H1 (cell line): Measurements from ENCODE around the gene GGN. TPM values are rescaled to one million over a fixed set of nuclear protein-coding genes. Genes with fewer than 3 reads are reported as not detected.

Experiments
- CTCF ChIA-PET: fragments of 300-600 bp; sonication (Branson Sonifier 250); formaldehyde crosslinking; loops from one replicate; lab custom pipeline; 2021; ENCODE audit not compliant: partially characterized antibody; lab: Charles Lee
- POLR2A ChIA-PET: fragments of 300-600 bp; sonication (Branson Sonifier 250); formaldehyde crosslinking; loops from one replicate; lab custom pipeline; 2021; ENCODE audit warnings: inconsistent platforms; ENCODE audit not compliant: partially characterized antibody; lab: Charles Lee
- DNase-seq, 2 experiments: peaks; one replicate each; pipeline versions ENCODE4 v3.0.0 to v3.0.0-alpha.2; 2010 to 2022; ENCODE audit warnings: low spot score in 2 of 2, low read depth in 1 of 2, mixed read lengths in 1 of 2
- FAIRE-seq: peaks from 2 replicates; lab custom pipeline; 2011; peaks lifted over from hg19 to GRCh38; lab: Jason Lieb, UNC
- H2AFZ ChIP-seq: 2 replicates; pipeline ENCODE4 v1.8.1; 2012; ENCODE audit warnings: low read length, inconsistent platforms
- H2AK5ac ChIP-seq: 2 replicates; pipeline ENCODE4 v1.6.1; 2013; ENCODE audit warnings: low read depth, low read length
- H2BK120ac ChIP-seq: replicated peaks from 2 replicates; pipeline ENCODE3; 2013; ENCODE audit warnings: low read depth, low read length, inconsistent platforms
- H2BK12ac ChIP-seq: 2 replicates; pipeline ENCODE4 v1.6.1; 2013; ENCODE audit warnings: low read depth, low read length
- H2BK15ac ChIP-seq: 2 replicates; pipeline ENCODE4 v1.6.1; 2013; ENCODE audit warnings: low read length
- H2BK20ac ChIP-seq: 2 replicates; pipeline ENCODE4 v1.6.1; 2013; ENCODE audit warnings: low read length
- H2BK5ac ChIP-seq: 2 replicates; pipeline ENCODE4 v1.6.1; 2013; ENCODE audit warnings: low read depth, low read length
- H3K14ac ChIP-seq: 2 replicates; pipeline ENCODE4 v1.6.1; 2013; ENCODE audit warnings: inconsistent platforms; ENCODE audit not compliant: insufficient read length
- H3K18ac ChIP-seq: 2 replicates; pipeline ENCODE4 v1.6.1; 2013; ENCODE audit warnings: low read length; ENCODE audit errors: extremely low read depth
- H3K23ac ChIP-seq: 2 replicates; pipeline ENCODE4 v1.6.1; 2013; ENCODE audit warnings: inconsistent platforms; ENCODE audit not compliant: insufficient read length
- H3K23me2 ChIP-seq: 2 replicates; pipeline ENCODE4 v1.6.1; 2013; ENCODE audit warnings: low read depth, low read length
- H3K27ac ChIP-seq: 2 replicates; pipeline ENCODE4 v1.6.1; 2011; ENCODE audit warnings: low read depth, low read length, inconsistent platforms
- H3K27me3 ChIP-seq, 4 experiments: replicated peaks in 1 of 4; 1 replicate in 1 of 4; 2 replicates in 3 of 4; pipeline versions ENCODE4 v1.6.1 to v1.8.1; 2011 to 2013; ENCODE audit warnings: low read length in 3 of 4, mild to moderate bottlenecking in 3 of 4, inconsistent platforms in 2 of 4, mixed read lengths in 2 of 4, moderate library complexity in 1 of 4; ENCODE audit not compliant: control insufficient read depth in 3 of 4, insufficient read depth in 3 of 4; ENCODE audit errors: extremely low read depth in 1 of 4
- H3K36me3 ChIP-seq, 4 experiments: 2 replicates each; pipeline versions ENCODE4 v1.6.1 to v1.8.1; 2011 to 2013; ENCODE audit warnings: mild to moderate bottlenecking in 4 of 4, low read length in 3 of 4, moderate library complexity in 2 of 4, control low read depth in 1 of 4, inconsistent platforms in 1 of 4; ENCODE audit not compliant: insufficient read depth in 4 of 4, control insufficient read depth in 2 of 4
- H3K4ac ChIP-seq: replicated peaks from 2 replicates; pipeline ENCODE3; 2013; ENCODE audit warnings: low read length, low read depth, mixed read lengths, inconsistent platforms; ENCODE audit not compliant: insufficient read length
- H3K4me1 ChIP-seq, 4 experiments: replicated peaks in 1 of 4; 1 replicate in 1 of 4; 2 replicates in 3 of 4; pipeline versions ENCODE4 v1.6.1 to v1.8.1; 2011 to 2013; ENCODE audit warnings: low read length in 3 of 4, inconsistent platforms in 2 of 4, mixed read lengths in 1 of 4; ENCODE audit not compliant: insufficient read depth in 4 of 4, control insufficient read depth in 3 of 4
- H3K4me2 ChIP-seq, 2 experiments: 2 replicates each; pipeline versions ENCODE4 v1.6.1 to v1.8.1; 2011 to 2013; ENCODE audit warnings: low read depth in 2 of 2, low read length in 2 of 2, control low read depth in 1 of 2, inconsistent platforms in 1 of 2, mild to moderate bottlenecking in 1 of 2; ENCODE audit not compliant: insufficient read depth in 1 of 2
- H3K4me3 ChIP-seq, 4 experiments: fragments of 200-600, 300-600 bp in 1 of 4; sonication (generic), shearing (Covaris generic), sonication (Bioruptor Twin) in 1 of 4; 2 replicates each; pipeline versions ENCODE4 v1.5.1 to v1.8.1; 2011 to 2016; ENCODE audit warnings: low read length in 4 of 4, low read depth in 3 of 4, control low read depth in 2 of 4, inconsistent platforms in 2 of 4, mild to moderate bottlenecking in 2 of 4, mixed read lengths in 1 of 4, moderate library complexity in 1 of 4; ENCODE audit not compliant: insufficient read depth in 2 of 4; ENCODE audit errors: extremely low read depth in 1 of 4
- H3K56ac ChIP-seq: replicated peaks from 2 replicates; pipeline ENCODE3; 2013; ENCODE audit warnings: low read depth, mild to moderate bottlenecking, mixed read lengths, low read length, inconsistent platforms; ENCODE audit not compliant: insufficient read length
- H3K79me1 ChIP-seq: 2 replicates; pipeline ENCODE4 v1.6.1; 2013; ENCODE audit warnings: low read depth, low read length, control low read depth
- H3K79me2 ChIP-seq, 2 experiments: 2 replicates each; pipeline versions ENCODE4 v1.6.1 to v1.8.1; 2012 to 2013; ENCODE audit warnings: low read length in 2 of 2, mild to moderate bottlenecking in 2 of 2, inconsistent platforms in 1 of 2; ENCODE audit not compliant: insufficient read depth in 2 of 2, control insufficient read depth in 1 of 2
- H3K9ac ChIP-seq, 4 experiments: replicated peaks in 1 of 4; 1 replicate in 1 of 4; 2 replicates in 3 of 4; pipeline versions ENCODE4 v1.6.1 to v1.8.1; 2011 to 2013; ENCODE audit warnings: low read depth in 3 of 4, low read length in 3 of 4, control low read depth in 2 of 4, mild to moderate bottlenecking in 2 of 4, moderate library complexity in 2 of 4, inconsistent platforms in 1 of 4; ENCODE audit errors: extremely low read depth in 1 of 4
- H3K9me3 ChIP-seq, 2 experiments: 2 replicates each; pipeline versions ENCODE4 v1.6.1 to v1.8.1; 2012 to 2013; ENCODE audit warnings: mild to moderate bottlenecking in 2 of 2, moderate library complexity in 2 of 2, control low read depth in 1 of 2, inconsistent platforms in 1 of 2, low read depth in 1 of 2, low read length in 1 of 2, mixed read lengths in 1 of 2; ENCODE audit not compliant: insufficient read depth in 2 of 2
- H4K20me1 ChIP-seq, 2 experiments: replicated peaks in 1 of 2; 2 replicates each; pipeline versions ENCODE3 to v1.8.1; 2011 to 2013; ENCODE audit warnings: inconsistent platforms in 2 of 2, low read length in 2 of 2, mild to moderate bottlenecking in 1 of 2; ENCODE audit not compliant: insufficient read depth in 2 of 2, control insufficient read depth in 1 of 2
- H4K5ac ChIP-seq: 2 replicates; pipeline ENCODE4 v1.6.1; 2013; ENCODE audit warnings: low read length, low read depth, mixed read lengths, inconsistent platforms; ENCODE audit not compliant: insufficient read length
- H4K8ac ChIP-seq: 2 replicates; pipeline ENCODE4 v1.8.0; 2013; ENCODE audit warnings: mild to moderate bottlenecking, moderate library complexity, low read length, inconsistent platforms; ENCODE audit not compliant: insufficient read depth; ENCODE audit errors: extremely low read depth
- H4K91ac ChIP-seq: replicated peaks from 2 replicates; pipeline ENCODE3; 2013; ENCODE audit warnings: low read length, mixed read lengths, inconsistent platforms; ENCODE audit not compliant: insufficient read length
- CREB1 ChIP-seq: IDR thresholded peaks from 2 replicates; pipeline ENCODE4 v1.6.1; 2012; ENCODE audit warnings: inconsistent platforms
- CTBP2 ChIP-seq: IDR thresholded peaks from 2 replicates; pipeline ENCODE4 v1.7.0; 2011; ENCODE audit warnings: borderline replicate concordance, mild to moderate bottlenecking, moderate library complexity, mixed read lengths, low read length; ENCODE audit not compliant: insufficient read depth, insufficient read length
- FOSL1 ChIP-seq: IDR thresholded peaks from 2 replicates; pipeline ENCODE4 v1.6.1; 2011; ENCODE audit warnings: mild to moderate bottlenecking, low read depth, low read length, moderate library complexity; ENCODE audit not compliant: insufficient read depth
- KDM4A ChIP-seq: IDR thresholded peaks from one replicate; pipeline ENCODE4 v1.7.1; 2012; ENCODE audit warnings: low read depth, mild to moderate bottlenecking, moderate library complexity, low read length, inconsistent platforms; ENCODE audit not compliant: severe bottlenecking
- KDM5A ChIP-seq: fragments of 200-600 bp; IDR thresholded peaks from 2 replicates; pipeline ENCODE4 v1.7.1; 2012; ENCODE audit warnings: mild to moderate bottlenecking, low read length, inconsistent platforms, mixed read lengths
- PHF8 ChIP-seq: fragments of 200-600 bp; sonication (generic); conservative IDR thresholded peaks from 2 replicates; pipeline ENCODE4 v1.7.1; 2012; ENCODE audit warnings: low read depth, mild to moderate bottlenecking, inconsistent platforms, low read length, moderate library complexity
- POU5F1 ChIP-seq: IDR thresholded peaks from 2 replicates; pipeline ENCODE4 v1.6.1; 2011; ENCODE audit warnings: low read depth, mild to moderate bottlenecking, low read length, moderate library complexity
- RAD21 ChIP-seq, 2 experiments: IDR thresholded peaks in 1 of 2; conservative IDR thresholded peaks in 1 of 2; 2 replicates each; pipeline ENCODE4 v1.6.1; 2011; ENCODE audit warnings: low read depth in 2 of 2, low read length in 2 of 2, improper control_type of control experiment in 1 of 2, inconsistent platforms in 1 of 2, mild to moderate bottlenecking in 1 of 2, moderate library complexity in 1 of 2
- SUZ12 ChIP-seq: fragments of 200-600 bp; sonication (generic); IDR thresholded peaks from 2 replicates; pipeline ENCODE4 v1.6.1; 2012; ENCODE audit warnings: mild to moderate bottlenecking, inconsistent platforms, low read length, moderate library complexity, mixed read lengths
- TBP ChIP-seq: IDR thresholded peaks from 2 replicates; pipeline ENCODE4 v1.6.1; 2011; ENCODE audit warnings: low read depth, low read length, improper control_type of control experiment
- WGBS, 2 experiments: shearing (Covaris generic) in 1 of 2; methylation state at CpG; one replicate each; pipeline versions ENCODE4 v1.1.6 to v1.1.7; 2013 to 2015; ENCODE audit warnings: low lambda C conversion rate in 2 of 2, mixed read lengths in 2 of 2, inconsistent platforms in 1 of 2, low coverage in 1 of 2, missing lambda C conversion rate in 1 of 2; ENCODE audit not compliant: insufficient replicate concordance in 2 of 2, insufficient coverage in 1 of 2, insufficient read length in 1 of 2; ENCODE audit errors: extremely low coverage in 1 of 2, missing lambda C conversion rate in 1 of 2; 5-methylcytosine and 5-hydroxymethylcytosine counted together
- polyA plus RNA-seq, 7 experiments: library from polyadenylated mRNA; depleted of rRNA in 3 of 7; stranded (reverse) in 5 of 7; unstranded in 2 of 7; fragments of >200 nt in 5 of 7; fragments of 200-250 nt in 2 of 7; gene quantifications; 1 replicate in 5 of 7; 2 replicates in 1 of 7; 4 replicates in 1 of 7; pipeline versions ENCODE4 v1.2.1 to v1.2.3, GENCODE V29; 2011 to 2013; ENCODE audit warnings: missing spikeins in 2 of 7, mixed read lengths in 2 of 7
- total RNA-seq: library from RNA; stranded (reverse); fragmentation: NEBNext Ultra II Directional; extraction: Animal tissue kit (Norgen Biotek cat#: 25700); gene quantifications from 2 replicates; pipeline ENCODE4 v1.2.1, GENCODE V29; 2021
- TF ChIP-seq, protein P1 (sequence below): IDR thresholded peaks from 2 replicates; pipeline ENCODE4 v1.6.1; 2012; ENCODE audit warnings: inconsistent platforms

Gene GGN
- total and polyA plus RNA-seq, 2 of the 8 experiments (the other 6 are each of a cell fraction or from before 2014, with no cell fraction given), result 0.47 to 1.2 TPM

DNA sequence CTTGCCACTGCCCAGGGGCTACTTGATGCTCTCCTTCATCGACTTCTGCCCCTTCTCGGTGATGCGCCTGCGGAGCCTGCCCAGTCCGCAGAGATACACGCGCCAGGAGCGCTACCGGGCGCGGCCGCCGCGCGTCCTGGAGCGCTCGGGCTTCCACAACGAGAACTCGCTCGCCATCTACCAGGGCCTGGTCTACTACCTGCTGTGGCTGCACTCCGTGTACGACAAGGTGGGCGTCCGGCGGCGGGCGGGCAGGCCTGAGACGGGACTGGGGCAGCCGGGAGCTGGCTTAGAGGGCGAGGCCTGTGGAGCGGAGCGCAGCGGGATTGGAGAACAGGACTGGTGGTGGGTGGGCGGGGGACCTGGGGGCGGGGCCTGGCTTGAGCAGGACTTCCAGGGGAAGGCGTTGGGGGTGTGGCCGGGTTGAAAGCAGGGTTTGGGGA lies 26.2 kb downstream of the GGN start:
- H3K79me2 ChIP-seq, result no peaks in the 10 kb centered on the region
- H4K91ac ChIP-seq, result no peak overlapping the region
- peak overlapping the region; percentile 71 to 76 for H3K4me2 ChIP-seq
- peak overlapping the region; percentile 85 for H4K8ac ChIP-seq
- no peak overlapping the region for H3K23ac ChIP-seq
- H3K4me3 ChIP-seq, result peak overlapping the region; percentile 57 to 70 (median 62)
- no peak overlapping the region for H2BK12ac ChIP-seq
- CTCF ChIA-PET, result interaction anchor here (0.6 to 2.8 kb wide), 7 partner anchors 10 to 219 kb away, joined by 3 to 14 read pairs (median 4); partner anchors contain the start of genes C19orf33 and PSMD8
- H3K18ac ChIP-seq, result peak overlapping the region; percentile 19; the same call in 1 of the 2 replicates
- no peak overlapping the region for H3K14ac ChIP-seq
- H2BK5ac ChIP-seq, result 0 out of 2 replicates have a peak overlapping the region, but pooled peaks have one; percentile 89
- FAIRE-seq (no peak), DNase-seq (peak; percentile 78 to 91)
- H2BK20ac ChIP-seq, result no peak overlapping the region
- H3K36me3 ChIP-seq, result no peaks in the 10 kb centered on the region
- no peak overlapping the region for H3K4ac ChIP-seq
- H2BK120ac ChIP-seq, result no peak overlapping the region
- peak overlapping the region in 1 of 4 experiments; percentile 25; a peak in 2 of 7 replicates for H3K9ac ChIP-seq
- peaks cover 0 to 2% of the 10 kb centered on the region in 2 experiments for H4K20me1 ChIP-seq
- H3K27me3 ChIP-seq, result peaks cover 4 to 25% (median 19%) of the 10 kb centered on the region in 4 experiments
- peaks cover 8% of the 10 kb centered on the region; the same call in 1 of the 2 replicates for H3K23me2 ChIP-seq
- H4K5ac ChIP-seq, result no peak overlapping the region
- peaks cover 3 to 9% of the 10 kb centered on the region in 2 experiments; a peak in 2 of 4 replicates for H3K9me3 ChIP-seq
- H3K79me1 ChIP-seq, result no peaks in the 10 kb centered on the region
- WGBS, 2 experiments, result 2% methylated on average over 29 of the region's 37 CpGs; no CpG with 5 or more reads in 1 of the 2 experiments
- no peak overlapping the region for H3K27ac ChIP-seq
- no peak overlapping the region; the same call in 1 of the 2 replicates for H2AFZ ChIP-seq
- POLR2A ChIA-PET, result interaction anchor here (0.7 to 2.8 kb wide), 7 partner anchors 10 to 57 kb away, joined by 3 to 9 read pairs (median 3); partner anchors contain the start of genes C19orf33 and PSMD8
- H3K56ac ChIP-seq, result peak overlapping the region; percentile 46
- H2BK15ac ChIP-seq, result no peak overlapping the region
- no peak overlapping the region for H2AK5ac ChIP-seq
- H3K4me1 ChIP-seq, result peaks cover 0 to 5% (median 2%) of the 10 kb centered on the region in 4 experiments; a peak in 3 of 7 replicates
- TF ChIP-seq RAD21 (IDR thresholded peaks at IDR 0.05 in 1 of 2, conservative IDR thresholded peaks at IDR 0.05 in 1 of 2; ENCODE audit: low read depth in 2 of 2, low read length in 2 of 2) (peak in 1 of 2 experiments; percentile 13; a peak in 1 of 4 replicates), TBP (peak; percentile 17; the same call in 1 of the 2 replicates), KDM4A (peak; percentile 36), KDM5A (no peak), CTBP2 (no peak), FOSL1 (no peak), SUZ12 (peak; percentile 7; the same call in 1 of the 2 replicates), PHF8 (0 out of 2 replicates have a peak, but pooled peaks have one; percentile 14), POU5F1 (no peak), CREB1 (no peak)
- TF ChIP-seq, protein P1, sequence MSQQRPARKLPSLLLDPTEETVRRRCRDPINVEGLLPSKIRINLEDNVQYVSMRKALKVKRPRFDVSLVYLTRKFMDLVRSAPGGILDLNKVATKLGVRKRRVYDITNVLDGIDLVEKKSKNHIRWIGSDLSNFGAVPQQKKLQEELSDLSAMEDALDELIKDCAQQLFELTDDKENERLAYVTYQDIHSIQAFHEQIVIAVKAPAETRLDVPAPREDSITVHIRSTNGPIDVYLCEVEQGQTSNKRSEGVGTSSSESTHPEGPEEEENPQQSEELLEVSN, result no peak
